HL-60 (cell line): ENCODE measurements around the gene ADARB1.

ENCODE experiments used
- DNase-seq, 2 experiments: peaks; one replicate each; pipeline ENCODE4 v3.0.0-alpha.2; 2010 to 2020; ENCODE audit warnings: low read depth in 1 of 2, low spot score in 1 of 2
- H3K27ac ChIP-seq: fragments of 250-450 bp; sonication (Bioruptor Pico); replicated peaks from 2 replicates; pipeline ENCODE4 v1.5.1; 2020; ENCODE audit warnings: mild to moderate bottlenecking, moderate library complexity
- H3K27me3 ChIP-seq: fragments of 250-450 bp; sonication (Bioruptor Pico); 2 replicates; pipeline ENCODE4 v1.5.1; 2021; ENCODE audit warnings: mild to moderate bottlenecking, moderate library complexity; ENCODE audit not compliant: insufficient read depth, poor library complexity, severe bottlenecking
- H3K4me3 ChIP-seq: replicated peaks from 2 replicates; pipeline ENCODE4 v1.5.1; 2011; ENCODE audit warnings: mild to moderate bottlenecking, control low read depth, low read length; ENCODE audit not compliant: insufficient read depth
- GABPA ChIP-seq: IDR thresholded peaks from 2 replicates; pipeline ENCODE4 v1.6.1; 2012; ENCODE audit warnings: low read depth
- POLR2AphosphoS5 ChIP-seq: IDR thresholded peaks from 2 replicates; pipeline ENCODE4 v1.6.1; 2012; ENCODE audit warnings: low read depth
- SPI1 ChIP-seq: IDR thresholded peaks from 2 replicates; pipeline ENCODE4 v1.6.1; 2012; ENCODE audit warnings: low read depth, mild to moderate bottlenecking, borderline replicate concordance
- TF ChIP-seq, protein P1 (sequence below): IDR thresholded peaks from one replicate; pipeline ENCODE4 v1.5.1; 2011; ENCODE audit warnings: low read length, control low read depth, inconsistent platforms; ENCODE audit not compliant: insufficient read depth
- TF ChIP-seq, protein P2 (sequence below): IDR thresholded peaks from 2 replicates; pipeline ENCODE4 v1.6.1; 2012; ENCODE audit warnings: low read depth; ENCODE audit not compliant: insufficient replicate concordance

Gene ADARB1

DNA sequence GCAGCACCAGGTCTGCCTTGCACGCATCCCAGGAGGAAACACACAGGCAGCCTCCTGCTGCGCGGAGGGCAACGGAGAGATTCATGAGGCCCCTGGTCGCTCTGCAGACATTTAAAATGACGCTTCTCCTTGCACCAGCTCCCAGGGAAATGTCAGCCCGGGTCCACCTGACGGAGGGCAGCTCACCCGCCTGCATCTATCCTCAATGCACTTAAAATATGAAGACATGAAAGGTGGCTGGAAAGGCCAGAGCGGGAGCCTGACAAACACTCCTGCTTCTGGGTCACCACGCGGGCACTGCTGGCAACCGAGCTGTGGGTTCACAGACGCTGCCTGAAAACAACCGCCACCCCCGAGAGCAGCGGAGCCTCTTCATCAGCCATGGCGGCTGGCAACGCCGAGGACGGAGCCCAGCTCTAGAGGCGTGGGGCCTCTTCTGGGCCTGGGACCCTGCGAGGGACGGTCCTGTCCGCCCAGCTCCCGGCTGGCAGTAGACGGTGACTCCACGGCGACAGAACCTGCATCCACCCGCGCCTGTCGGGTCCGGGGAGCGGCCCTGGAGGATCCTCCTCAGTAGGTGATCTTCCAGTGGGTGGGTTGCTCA, 190.6 kb downstream of the ADARB1 start:
- TF ChIP-seq, protein P1, sequence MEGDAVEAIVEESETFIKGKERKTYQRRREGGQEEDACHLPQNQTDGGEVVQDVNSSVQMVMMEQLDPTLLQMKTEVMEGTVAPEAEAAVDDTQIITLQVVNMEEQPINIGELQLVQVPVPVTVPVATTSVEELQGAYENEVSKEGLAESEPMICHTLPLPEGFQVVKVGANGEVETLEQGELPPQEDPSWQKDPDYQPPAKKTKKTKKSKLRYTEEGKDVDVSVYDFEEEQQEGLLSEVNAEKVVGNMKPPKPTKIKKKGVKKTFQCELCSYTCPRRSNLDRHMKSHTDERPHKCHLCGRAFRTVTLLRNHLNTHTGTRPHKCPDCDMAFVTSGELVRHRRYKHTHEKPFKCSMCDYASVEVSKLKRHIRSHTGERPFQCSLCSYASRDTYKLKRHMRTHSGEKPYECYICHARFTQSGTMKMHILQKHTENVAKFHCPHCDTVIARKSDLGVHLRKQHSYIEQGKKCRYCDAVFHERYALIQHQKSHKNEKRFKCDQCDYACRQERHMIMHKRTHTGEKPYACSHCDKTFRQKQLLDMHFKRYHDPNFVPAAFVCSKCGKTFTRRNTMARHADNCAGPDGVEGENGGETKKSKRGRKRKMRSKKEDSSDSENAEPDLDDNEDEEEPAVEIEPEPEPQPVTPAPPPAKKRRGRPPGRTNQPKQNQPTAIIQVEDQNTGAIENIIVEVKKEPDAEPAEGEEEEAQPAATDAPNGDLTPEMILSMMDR = no peak
- TF ChIP-seq POLR2AphosphoS5 = no peak
- TF ChIP-seq, protein P2, sequence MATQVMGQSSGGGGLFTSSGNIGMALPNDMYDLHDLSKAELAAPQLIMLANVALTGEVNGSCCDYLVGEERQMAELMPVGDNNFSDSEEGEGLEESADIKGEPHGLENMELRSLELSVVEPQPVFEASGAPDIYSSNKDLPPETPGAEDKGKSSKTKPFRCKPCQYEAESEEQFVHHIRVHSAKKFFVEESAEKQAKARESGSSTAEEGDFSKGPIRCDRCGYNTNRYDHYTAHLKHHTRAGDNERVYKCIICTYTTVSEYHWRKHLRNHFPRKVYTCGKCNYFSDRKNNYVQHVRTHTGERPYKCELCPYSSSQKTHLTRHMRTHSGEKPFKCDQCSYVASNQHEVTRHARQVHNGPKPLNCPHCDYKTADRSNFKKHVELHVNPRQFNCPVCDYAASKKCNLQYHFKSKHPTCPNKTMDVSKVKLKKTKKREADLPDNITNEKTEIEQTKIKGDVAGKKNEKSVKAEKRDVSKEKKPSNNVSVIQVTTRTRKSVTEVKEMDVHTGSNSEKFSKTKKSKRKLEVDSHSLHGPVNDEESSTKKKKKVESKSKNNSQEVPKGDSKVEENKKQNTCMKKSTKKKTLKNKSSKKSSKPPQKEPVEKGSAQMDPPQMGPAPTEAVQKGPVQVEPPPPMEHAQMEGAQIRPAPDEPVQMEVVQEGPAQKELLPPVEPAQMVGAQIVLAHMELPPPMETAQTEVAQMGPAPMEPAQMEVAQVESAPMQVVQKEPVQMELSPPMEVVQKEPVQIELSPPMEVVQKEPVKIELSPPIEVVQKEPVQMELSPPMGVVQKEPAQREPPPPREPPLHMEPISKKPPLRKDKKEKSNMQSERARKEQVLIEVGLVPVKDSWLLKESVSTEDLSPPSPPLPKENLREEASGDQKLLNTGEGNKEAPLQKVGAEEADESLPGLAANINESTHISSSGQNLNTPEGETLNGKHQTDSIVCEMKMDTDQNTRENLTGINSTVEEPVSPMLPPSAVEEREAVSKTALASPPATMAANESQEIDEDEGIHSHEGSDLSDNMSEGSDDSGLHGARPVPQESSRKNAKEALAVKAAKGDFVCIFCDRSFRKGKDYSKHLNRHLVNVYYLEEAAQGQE = no peak
- no peak for TF ChIP-seq GABPA
- TF ChIP-seq SPI1 = no peak
- H3K4me3 ChIP-seq = no peak overlapping the region
- H3K27me3 ChIP-seq = no peaks in the 10 kb centered on the region
- DNase-seq = no peak
- no peak overlapping the region for H3K27ac ChIP-seq

DNA sequence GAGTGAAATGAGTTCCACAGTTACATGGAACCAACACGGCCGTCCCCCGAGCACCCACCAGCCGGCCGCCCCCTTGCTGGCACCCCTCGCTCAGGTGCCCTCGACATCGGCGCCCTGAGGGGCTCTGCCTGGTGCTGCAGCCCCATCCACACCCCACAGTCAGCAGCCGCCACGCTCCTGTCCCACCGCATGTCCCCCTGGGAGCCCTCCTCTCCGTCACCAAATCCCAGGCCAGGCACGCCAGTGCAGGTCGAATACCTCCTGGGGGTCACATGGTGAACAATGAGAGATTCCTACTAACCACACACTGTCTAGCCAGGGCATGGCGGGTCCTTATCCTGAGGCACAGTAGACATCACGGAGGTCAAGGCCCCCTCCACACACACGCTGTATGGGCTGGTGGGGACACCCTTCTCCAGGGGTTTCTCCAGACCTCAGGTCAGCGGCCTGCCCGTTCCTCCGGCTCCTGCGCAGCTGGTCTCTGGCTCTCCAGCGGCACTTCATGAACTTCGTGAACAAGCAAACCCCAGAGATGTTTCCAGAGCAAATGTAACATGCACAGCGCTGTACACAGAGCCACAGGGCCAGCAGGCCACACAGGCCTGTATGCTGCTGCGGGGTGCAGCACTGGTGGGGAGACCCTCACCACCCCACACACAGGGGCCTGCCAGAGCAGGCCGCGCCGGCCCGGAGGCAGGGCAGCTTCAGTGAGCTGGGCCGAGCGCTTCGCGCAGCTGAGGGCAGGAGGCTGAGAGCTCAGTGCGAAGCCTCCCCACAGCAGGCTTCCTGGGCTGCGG, 191.5 kb downstream of the ADARB1 start:
- no peak for DNase-seq
- no peak overlapping the region for H3K4me3 ChIP-seq
- no peaks in the 10 kb centered on the region for H3K27me3 ChIP-seq
- H3K27ac ChIP-seq = no peak overlapping the region
- TF ChIP-seq, protein P1 = no peak
- no peak for TF ChIP-seq SPI1
- TF ChIP-seq GABPA = no peak
- no peak for TF ChIP-seq POLR2AphosphoS5
- TF ChIP-seq, protein P2 = no peak

DNA sequence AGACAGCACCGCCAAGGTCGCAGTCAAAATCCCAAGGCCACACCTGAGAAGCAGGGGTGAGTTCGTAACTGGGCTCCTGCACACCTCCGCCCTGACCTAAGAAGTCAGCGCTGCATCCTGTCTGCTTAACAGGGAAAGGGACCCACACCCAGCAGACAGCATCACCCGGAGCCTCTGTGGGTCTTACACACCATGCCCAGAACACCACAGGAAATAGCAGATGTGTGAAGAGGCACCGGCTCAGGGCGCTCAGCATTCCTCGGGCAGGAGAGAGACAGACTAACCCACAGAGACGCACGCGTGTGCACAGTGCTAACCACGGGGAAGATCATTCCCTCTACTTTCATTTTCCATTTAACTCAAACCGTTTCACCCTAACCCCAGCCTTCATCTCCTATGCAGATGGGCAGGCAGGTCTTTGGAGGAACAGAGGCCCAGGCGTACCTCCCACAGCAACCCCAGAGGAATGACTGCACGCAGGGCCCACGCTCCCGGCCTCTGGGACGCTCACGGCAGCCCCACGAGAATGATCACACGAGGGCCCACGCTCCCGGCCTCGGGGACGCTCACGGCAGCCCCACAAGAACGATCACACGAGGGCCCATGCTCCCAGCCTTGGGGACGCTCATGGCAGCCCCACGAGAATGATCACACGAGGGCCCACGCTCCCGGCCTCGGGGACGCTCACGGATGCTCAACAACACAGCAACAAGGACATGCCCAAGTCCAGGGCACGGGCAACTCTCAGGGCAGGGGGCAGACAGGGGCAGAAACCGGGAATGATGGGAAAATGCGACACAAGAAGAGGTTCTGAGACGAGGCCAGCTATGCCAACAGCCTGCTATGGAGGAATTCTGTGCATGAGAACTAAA, 192.4 kb downstream of the ADARB1 start:
- Histone ChIP-seq H3K4me3 (no peak overlapping the region), H3K27me3 (no peaks in the 10 kb centered on the region), H3K27ac (no peak overlapping the region)
- DNase-seq = no peak
- TF ChIP-seq POLR2AphosphoS5 (no peak), SPI1 (no peak), GABPA (no peak)
- TF ChIP-seq, protein P2 = no peak
